GM12864 (cell line): ENCODE data around the gene SUGCT.
"Not testable (repeated sequence)": the region's sequence is repeated elsewhere in the genome, so short reads cannot be mapped to it uniquely, and the experiment has no call there.

Experiments
- DNase-seq: peaks from one replicate; pipeline ENCODE4 v3.0.0-alpha.2; 2011; ENCODE audit warnings: low read depth
- H3K4me3 ChIP-seq: 2 replicates; pipeline ENCODE4 v1.5.1; 2011; ENCODE audit warnings: mild to moderate bottlenecking, low read depth, low read length, control low read depth
- CTCF ChIP-seq: IDR thresholded peaks from 2 replicates; pipeline ENCODE4 v1.5.1; 2011; ENCODE audit warnings: low read depth, mild to moderate bottlenecking, moderate library complexity, low read length, control low read depth, inconsistent platforms; ENCODE audit errors: missing control alignments

The SUGCT gene

DNA sequence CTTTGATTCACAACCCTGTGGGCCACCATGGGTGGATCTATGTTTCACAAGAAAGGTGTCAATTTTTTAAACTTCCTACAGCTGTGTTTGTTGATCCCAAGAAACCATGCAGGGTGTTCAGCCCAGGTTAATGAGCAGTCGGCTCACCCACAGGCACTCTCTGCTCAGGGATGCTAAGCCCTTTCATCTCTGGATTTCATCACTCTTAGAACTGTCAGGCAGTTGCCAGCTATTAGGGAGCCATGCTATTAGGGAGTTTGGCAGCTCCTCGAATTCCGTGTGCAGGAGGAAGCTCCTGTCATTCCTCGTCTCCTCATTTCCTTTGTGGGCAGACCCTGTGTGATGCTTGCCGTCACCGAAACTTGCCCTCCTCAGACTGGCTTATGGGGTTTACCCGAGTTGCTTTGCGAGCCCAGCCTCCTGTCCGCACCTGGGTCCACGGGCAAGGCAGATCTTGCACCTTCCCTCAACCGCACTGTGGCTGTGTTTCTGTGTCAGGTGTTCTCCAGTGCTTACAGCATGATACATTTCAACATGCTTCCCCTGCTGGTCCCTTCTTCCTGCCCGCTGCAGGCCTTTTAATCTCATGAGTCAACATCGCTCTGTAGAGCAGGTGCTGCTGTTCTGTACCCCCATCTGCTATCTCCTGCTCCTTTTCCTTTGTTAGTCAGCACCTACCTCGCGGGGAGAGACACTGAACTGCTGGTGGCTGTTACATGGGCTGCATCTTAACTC lies 509.8 kb downstream of the SUGCT start:
- DNase-seq = no peak
- no peak overlapping the region for H3K4me3 ChIP-seq
- no peak for TF ChIP-seq CTCF

DNA sequence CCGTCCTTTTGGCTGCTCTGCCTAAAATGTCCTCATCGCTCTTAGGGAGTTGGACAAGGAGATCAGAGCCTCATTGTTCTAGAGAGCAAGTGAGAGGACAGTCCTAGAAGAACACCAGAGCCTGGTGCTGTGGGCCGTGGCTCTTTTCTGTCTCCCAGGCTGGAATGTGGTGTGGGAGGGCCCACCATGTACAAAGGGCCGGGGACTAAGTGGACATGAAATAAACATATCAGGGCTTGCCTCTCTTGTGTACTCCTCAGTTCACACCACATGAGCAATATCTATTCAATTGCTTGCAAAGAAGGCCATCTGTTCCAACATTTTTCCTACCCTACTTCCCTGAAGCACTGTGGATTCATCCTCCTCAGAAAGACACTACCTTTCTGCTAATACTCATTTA lies 510.4 kb downstream of the SUGCT start:
- H3K4me3 ChIP-seq = no peak overlapping the region
- no peak for DNase-seq
- no peak for TF ChIP-seq CTCF

DNA sequence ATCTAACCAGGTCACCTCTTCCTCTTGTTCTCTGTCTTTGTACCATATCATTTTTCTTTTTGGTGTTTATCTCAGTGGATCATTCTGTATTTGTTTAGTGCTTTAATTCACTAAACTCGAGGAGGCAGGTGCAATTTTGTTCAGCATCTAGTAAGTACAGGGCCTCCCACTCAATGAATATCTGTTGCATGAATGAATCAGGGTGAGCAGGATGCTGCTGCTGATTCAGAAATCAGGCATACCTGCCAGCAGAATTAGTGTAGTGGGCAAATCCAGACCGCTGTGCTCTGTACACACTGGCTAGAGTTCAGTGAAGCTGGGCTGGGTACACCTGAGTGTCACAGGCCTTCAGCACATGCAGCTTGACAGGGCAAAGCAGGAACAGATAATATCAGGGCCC lies 511.9 kb downstream of the SUGCT start:
- no peak for TF ChIP-seq CTCF
- DNase-seq = no peak
- H3K4me3 ChIP-seq = no peak overlapping the region

DNA sequence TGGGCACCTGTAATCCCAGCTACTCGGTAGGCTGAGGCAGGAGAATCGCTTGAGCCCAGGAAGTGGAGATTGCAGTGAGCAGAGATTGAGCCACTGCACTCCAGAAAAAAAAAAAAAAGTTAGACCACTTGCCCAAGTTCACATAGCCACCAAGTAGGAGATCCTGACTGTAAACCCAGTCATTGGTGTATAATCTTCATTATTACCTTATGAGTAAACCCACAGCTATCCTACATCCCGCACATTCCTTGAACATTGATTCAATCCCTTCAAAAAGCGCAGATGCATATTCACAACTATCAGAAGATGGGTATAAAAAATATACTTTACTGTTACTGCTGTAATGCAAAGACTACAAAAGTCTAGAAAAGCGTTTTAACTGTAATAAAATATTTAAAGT lies 512.9 kb downstream of the SUGCT start:
- DNase-seq = no peak
- H3K4me3 ChIP-seq = no peak overlapping the region
- TF ChIP-seq CTCF = no peak

- no peak overlapping the region for H3K4me3 ChIP-seq
- DNase-seq = no peak
- TF ChIP-seq CTCF = no peak
Observed at GRCh38 chr7:40649247-40649646, 514.4 kb downstream of the SUGCT start.

DNA sequence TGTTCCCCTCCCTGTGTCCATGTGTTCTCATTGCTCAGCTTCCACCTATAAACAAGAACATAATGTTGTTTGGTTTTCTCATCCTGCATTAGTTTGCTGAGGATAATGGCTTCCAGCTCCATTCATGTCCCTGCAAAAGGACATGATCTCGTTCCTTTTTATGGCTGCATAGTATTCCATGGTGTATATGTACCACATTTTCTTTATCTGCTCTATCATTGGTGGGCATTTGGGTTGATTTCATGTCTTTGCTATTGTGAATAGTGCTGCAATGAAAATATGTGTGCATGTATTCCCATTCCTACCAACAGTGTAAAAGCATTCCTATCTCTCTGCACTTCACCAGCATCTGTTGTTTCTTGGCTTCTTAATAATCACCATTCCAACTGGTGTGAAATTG lies 516.1 kb downstream of the SUGCT start:
- H3K4me3 ChIP-seq, DNase-seq: not testable (repeated sequence)

DNA sequence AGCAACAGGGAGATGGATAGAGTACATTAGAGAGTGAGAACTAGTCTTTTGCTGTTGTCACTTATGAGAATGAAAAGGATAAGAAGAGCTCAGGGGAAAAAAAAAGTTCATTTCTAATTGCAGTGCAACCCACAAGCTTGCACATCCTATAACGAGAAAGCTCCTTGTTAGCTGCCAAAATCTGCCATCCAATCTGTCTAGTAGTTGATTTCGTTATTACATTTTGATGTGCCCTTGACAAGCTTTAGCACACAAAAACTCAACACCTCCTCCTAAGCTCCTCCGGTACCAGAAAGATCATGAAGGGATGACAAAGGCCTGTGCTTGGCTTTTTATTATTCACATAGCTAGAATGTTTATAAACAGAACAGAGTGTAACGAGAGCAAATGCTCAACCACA lies 519.4 kb downstream of the SUGCT start:
- TF ChIP-seq CTCF = no peak
- DNase-seq = no peak
- H3K4me3 ChIP-seq = no peak overlapping the region

GRCh38 chr7:40655426-40655825 lies 520.6 kb downstream of the SUGCT start:
- H3K4me3 ChIP-seq = no peak overlapping the region
- no peak for TF ChIP-seq CTCF
- no peak for DNase-seq
